Measurements from ENCODE around the gene SH2D2A. TPM values are rescaled to one million over a fixed set of nuclear protein-coding genes. Genes with fewer than 3 reads are reported as not detected.
"Not testable (repeated sequence)": the region's sequence is repeated elsewhere in the genome, so short reads cannot be mapped to it uniquely, and the experiment has no call there.

Gene SH2D2A
- total RNA-seq, 1 donor from 2014 or later = 0.78 TPM

DNA sequence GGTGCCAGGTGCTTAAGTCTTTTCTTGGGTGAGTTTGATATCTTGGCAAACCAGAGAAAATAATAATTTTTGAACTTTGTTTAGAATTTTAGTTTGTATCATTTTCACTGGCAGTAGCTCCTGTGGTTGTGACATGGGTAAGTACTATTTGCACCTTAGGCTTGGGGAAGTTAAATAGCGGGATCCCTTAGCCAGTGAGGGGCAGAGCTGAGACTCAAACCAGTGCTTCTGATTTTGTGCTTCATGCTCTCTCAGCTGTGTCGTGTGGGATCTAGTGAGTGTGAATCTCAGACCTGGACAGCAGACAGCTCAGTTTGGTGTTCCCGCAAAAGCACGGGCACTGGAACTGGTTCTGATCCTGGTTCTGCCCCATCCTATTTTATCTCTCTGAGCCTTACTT is 39.7 kb downstream of the SH2D2A start:
- ATAC-seq (no peak), DNase-seq (ENCODE audit: low spot score) (no peak)

DNA sequence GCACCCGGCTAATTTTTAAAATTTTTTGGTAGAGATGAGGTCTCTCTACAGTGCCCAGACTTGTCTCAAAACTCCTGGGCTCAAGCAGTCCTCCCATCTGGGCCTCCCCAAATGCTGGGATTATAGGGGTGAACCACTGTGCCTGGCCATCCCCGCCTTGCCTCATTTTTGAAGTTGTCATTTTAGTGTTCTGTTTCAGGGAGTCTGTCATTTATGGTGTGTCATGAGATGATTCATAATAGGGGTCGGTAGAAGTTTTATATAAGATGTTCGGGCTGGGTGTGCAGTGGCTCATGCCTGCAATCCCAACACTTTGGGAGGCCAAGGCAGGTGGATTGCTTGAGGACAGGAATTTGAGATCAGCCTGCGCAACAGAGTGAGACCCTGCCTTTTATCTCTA is 40.8 kb downstream of the SH2D2A start:
- ATAC-seq (no peak), DNase-seq (ENCODE audit: low spot score) (no peak)

DNA sequence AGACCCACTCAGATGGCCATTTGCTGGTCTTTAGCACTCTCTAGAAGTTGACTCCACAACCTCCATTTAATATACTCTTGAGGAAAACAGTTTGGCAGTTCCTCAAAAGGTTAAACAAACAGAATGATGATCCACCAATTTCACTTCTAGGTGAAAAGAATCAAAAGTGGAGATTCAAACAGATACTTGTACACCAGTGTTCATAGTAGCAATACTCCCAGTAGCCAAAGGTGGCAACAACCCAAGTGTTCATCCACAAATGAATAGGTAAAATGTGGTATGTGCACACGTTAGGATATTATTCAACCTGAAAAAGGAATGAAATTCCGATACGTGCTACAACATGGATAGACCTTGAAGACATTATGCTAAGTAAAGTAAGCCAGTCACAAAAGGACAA is 43.0 kb downstream of the SH2D2A start:
- no peak for ATAC-seq
- no peak for DNase-seq (ENCODE audit: low spot score)

DNA sequence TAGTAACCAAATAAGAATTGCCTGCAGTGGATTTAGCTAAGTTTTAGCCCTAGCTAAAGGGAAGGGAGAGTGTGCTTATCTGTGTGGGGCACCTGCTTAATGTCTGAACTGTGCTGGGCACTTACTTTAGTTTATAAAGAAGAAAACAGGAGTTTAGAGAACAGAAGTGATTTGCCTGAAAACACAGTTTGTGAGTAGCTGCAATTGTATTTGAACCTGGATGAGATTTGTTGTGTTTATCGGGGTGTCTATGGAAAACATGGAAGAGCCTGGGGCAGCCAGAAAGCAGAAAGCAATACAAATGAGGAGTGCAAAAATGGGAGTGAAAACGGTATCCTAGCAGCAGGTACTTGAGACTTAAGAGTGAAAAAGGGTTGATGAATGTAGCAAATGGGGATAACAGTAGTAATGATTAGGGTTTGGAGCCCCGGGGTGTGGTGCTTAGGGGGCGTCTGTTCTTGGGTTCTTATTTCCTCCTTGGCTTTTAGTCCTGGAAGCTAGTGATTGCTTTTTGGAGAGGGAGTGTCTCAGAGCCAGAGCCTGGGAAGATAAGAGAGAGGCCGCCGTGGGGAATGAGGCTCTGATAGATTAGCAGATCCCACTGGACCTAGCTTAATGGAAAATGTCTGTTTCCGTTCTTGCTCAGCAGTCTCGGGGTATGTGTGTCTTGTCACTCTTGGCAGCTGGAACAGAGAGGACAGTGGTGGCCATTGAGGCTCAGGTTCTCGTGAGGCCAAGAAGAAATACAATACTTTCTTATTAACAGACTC is 43.7 kb downstream of the SH2D2A start:
- ATAC-seq (peak; percentile 45), DNase-seq (ENCODE audit: low spot score) (no peak)

DNA sequence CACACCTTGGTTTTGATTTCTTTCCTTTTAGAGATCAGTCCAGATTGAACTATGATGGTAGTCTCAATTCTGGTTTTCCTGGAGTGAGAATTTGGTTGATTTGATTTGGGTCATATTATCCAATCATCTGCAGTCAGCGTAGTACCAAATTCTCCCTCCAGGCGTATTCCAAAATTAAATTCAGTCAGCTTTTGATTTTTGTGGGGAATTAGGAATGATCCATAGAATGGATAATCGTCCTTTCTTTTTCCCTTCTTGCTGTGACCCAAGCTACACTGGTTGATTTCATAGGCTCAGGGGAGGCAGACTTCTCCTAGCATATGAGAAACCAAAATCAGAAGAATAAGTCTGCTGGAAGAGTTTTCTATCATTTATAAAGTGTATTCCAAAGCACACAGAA is 44.4 kb downstream of the SH2D2A start:
- ATAC-seq = no peak
- DNase-seq (ENCODE audit: low spot score) = no peak

DNA sequence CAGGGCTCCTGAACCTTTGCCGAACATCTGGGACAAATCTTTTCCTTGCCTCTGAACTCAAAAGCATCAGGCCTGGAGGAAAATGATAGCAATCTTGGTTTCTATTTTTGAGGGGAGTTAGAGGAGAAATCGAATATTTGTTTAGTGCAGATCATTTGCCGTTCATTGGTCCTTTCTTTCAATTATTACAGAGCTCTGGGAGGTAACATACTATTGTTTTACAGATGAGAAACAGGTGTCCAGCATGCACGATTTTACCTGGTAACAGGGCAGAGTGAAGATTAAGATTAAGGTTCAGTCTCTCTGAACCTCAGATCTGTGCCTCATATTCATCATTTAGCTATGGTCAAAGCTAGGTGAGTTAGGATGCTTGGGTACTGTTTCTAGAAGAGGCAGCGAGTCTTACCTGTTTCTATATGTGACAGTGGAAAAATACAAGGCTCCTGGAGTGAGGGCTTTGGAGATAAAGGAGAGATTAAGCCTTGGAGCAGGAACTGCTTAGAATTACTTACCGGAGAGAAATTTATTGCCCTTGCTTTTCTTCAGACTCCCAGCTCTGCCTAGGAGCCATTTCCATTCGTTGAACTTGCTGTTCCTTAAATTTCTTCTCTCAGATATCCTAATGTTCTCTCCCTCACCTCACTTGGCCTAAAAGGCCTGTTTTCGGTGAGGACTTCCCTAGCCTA is 47.9 kb downstream of the SH2D2A start:
- DNase-seq (ENCODE audit: low spot score) (no peak), ATAC-seq (no peak)

DNA sequence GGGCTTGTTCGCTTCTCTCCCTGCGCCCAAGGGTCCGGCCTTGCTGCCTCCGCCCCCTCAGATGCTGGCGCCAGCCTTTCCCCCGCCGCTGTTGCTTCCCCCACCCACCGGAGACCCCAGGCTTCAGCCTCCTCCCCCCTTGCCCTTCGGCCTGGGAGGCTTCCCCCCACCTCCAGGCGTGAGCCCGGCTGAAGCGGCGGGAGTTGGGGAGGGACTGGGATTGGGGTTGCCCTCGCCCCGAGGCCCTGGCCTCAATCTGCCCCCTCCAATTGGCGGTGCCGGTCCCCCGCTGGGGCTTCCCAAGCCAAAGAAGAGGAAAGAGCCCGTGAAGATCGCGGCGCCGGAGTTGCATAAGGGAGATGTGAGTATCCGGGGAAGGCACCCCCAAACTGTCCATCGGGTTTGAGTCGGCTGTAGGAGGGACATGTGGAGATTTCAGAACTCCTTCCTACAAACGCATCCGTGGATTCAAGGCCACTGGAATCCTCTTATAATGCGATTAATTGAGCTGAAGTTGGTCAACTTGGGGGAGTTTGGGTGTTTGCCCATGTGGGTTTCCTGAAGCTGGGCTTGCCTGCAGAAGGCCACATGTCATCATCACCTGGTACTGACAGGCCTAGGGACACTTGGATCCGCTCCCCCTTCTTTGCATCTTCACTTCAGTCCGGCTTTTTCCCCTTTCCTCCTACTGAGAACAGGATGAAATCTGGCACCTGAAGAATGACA is 48.6 kb downstream of the SH2D2A start:
- ATAC-seq (peak; percentile 7), DNase-seq (ENCODE audit: low spot score) (peak; percentile 53)

DNA sequence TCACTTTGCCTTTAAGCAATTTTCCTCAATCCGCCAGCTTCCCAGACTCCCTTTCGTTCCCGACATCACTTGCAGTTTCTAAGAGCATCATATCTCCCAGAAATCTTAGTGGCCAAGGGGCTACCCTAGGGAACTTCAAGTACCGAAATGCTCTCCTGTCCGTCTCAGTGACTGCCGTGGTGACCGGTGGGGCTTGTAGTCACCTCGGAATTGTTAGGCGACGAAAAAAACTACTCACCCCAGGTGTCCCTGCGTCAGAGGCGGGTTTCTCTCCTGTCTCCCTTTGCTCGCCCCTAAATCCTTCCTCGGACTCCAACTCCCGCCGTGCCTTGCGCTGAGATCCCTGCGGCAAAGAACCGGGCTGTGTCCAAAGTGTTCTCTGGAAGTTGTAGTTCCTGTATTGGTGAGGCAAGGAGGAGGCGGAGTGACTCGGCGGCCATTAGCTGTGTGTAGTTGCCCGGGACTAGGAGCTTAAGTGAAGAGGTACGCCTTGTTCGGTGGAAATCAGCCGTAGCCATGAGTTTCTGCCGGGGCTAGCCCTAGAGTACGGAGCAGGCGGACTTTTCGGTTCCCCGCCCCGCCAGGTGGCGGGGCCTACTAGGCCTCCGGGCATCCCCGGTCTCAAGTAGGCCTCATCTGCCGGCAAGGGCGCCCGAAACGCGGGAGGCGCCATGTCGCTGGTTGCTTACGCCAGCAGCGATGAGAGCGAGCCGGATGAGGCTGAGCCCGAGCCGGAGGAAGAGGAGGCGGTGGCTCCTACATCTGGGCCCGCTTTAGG is 49.4 kb downstream of the SH2D2A start, which contains the start of gene PRCC:
Gene PRCC (plus strand): TSS at position 435 of the 778 bp plus-strand sequence. CDS start 237 bp downstream, at position 672.
- ATAC-seq (peak; percentile 92), DNase-seq (ENCODE audit: low spot score) (peak; percentile 99)

DNA sequence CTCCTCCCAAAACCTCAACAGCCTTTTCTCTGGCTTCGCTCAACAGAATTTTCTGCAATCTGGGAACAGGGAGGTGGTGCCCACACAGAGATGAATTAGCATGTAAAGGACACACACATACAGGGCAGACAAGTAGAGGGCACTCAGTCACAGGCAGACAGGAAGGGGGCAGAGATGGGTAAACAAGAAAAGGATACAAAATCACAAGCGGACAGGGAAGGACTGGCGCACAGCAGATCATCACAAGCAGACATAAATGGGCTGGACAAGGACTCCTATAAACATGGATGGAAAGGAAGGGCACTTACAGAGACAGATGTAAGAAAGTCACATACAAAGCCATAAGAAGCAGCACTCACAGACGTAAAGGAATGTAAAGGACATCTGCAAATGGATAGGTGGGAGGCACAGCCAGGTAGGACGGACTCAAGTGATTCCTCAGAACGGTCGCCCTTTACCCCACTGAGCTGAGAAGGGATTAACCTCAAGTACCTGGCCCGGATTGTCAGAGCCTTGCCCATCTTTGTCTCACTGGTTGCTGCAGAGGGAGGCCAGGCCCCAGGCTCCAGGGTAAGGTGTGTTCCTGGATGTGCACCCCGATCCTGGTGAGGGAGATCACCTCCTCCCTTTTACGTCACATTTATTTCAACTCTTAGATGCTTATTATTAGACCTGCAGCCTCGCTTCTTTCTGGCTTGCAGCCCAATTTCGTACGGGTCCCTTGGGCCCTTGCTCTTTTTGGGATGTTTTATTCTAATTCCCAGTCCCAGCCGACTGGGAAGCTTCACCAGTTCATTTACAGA is 50.1 kb downstream of the SH2D2A start:
- DNase-seq (ENCODE audit: low spot score) = no peak
- peak; percentile 13 for ATAC-seq

DNA sequence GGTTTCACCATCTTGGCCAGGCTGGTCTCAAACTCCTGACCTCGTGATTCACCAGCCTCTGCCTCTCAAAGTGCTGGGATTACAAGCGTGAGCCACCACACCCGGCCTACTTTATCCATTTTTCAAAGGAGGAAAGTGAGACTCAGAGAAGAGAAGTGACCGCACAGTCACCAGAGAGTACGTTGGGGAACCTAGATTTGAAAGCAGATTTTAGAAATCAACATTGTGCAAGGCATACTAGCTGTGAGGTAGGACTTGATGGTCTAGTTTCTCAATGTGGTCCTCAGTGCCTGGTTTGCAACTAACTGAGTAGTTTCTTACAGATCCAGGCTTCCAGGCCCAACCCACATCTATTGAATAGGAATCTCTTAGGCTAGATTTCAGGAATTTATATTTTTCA is 51.0 kb downstream of the SH2D2A start:
- ATAC-seq (no peak), DNase-seq (ENCODE audit: low spot score) (no peak)

DNA sequence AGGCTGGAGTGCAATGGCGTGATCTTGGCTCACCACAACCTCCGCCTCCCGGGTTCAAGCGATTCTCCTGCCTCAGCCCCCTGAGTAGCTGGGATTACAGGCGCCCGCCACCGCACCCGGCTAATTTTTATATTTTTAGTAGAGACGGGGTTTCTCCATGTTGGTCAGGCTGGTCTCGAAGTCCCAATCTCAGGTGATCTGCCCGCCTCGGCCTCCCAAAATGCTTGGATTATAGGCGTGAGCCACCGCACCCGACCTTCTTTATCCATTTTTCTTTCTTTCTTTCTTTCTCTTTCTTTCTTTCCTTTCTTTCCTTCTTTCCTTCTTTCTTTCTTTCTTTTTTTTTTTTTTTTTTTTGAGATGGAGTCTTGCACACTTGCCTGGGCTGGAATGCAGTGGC is 51.5 kb downstream of the SH2D2A start:
- not testable (repeated sequence) for ATAC-seq; DNase-seq (ENCODE audit: low spot score)

DNA sequence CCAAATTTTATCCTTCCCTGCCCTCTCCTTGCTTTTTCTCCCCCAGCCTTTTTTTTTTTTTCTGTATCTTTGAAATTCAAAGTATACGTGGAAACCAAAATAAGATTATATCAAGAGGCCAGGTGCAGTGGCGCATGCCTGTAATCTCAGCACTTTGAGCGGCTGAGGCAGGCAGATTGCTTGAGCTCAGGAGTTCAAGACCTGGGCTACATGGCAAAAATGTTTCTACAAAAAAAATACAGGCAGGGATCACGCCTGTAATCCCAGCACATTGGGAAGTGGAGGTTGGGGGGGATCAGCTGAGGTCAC is 55.9 kb downstream of the SH2D2A start:
- ATAC-seq (no peak), DNase-seq (ENCODE audit: low spot score) (no peak)

DNA sequence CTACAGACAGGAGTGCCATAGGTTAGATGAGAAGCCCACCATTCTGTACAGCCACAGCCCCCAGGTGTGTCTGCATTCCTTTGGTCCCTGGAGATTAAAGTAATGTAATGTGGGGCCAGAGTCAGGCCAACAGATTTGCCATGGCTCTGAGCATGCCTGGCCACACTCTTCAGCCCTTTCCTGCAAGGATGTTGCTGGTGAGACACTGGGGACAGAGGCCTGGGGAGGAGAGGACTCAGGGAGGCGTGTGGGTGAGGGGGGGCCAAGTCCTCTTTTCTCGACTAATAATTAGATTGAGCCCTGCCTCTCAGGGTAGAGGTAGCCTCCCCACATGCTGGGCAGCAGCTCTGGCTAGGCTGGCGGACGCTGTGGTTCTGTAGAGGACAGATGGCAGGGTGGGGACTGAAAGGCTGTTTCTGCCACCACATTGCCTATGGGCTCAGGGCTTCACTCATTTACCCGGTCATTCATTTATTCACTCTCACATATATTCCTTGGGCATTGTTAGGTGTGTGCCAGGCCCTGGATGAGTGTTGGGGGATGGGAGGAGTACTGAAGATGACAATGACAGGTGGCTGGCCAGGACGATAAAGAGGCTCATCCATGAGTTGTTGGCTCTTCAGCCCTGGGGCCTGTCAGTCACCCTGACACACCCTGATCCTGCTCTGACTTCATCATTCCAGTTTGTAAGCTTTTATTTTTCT is 56.4 kb downstream of the SH2D2A start:
- no peak for ATAC-seq

DNA sequence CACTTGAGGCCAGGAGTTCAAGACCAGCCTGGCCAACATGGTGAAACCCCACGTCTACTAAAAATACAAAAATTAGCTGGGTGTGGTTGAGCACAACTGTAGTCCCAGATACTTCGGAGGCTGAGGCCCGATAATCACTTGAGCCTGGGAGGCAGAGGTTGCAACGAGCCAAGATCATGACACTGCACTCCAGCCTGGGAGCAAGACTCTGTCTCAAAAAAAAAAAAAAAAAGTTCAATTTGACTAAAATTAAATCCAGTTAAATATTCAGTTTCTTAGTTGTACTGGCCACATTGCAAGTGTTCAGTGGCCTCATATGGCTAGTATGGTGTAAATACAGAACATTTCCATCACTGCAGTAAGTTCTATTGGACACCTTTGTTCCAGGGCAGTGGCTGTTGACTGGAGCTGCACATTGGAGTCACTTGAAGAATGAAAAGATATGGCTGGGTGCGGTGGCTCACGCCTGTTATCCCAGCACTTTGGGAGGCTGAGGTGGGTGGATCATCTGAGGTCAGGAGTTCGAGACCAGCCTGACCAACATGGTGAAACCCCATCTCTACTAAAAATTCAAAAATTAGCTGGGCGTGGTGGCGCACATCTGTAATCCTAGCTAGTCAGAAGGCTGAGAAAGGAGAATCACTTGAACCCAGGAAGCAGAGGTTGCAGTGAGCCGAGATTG is 58.9 kb downstream of the SH2D2A start:
- not testable (repeated sequence) for DNase-seq (ENCODE audit: low spot score); ATAC-seq

More for the DNA sequence above, 56.4 kb downstream of the SH2D2A start:
- DNase-seq (ENCODE audit: low spot score) = no peak

DNA sequence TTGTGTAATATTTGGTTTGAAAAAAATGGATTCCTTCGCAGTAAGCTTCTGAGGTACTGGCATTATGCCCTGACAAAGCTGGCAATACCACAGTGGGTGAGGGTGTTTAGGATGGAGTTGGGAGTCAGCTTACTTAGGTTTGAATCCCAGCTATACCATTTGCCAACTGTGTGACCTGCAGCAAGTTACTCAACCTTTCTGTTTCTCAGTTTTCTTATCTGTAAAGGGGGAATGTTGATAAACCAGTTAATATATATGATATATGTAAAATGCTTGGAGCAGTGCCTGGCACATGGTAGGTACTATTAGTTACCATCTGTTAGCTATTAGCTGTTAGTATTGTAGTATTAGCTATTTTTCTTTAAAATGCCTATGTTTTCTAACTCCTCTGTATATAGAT is 60.3 kb downstream of the SH2D2A start:
- no peak for ATAC-seq
- DNase-seq (ENCODE audit: low spot score) = no peak
